IPS DF 19.7 (cell line): ENCODE data around the gene GREB1.

Experiments
- DNase-seq: peaks from one replicate; pipeline ENCODE4 v3.0.0-alpha.2; 2013; ENCODE audit warnings: low read depth, low spot score

GREB1 gene

GRCh38 chr2:11581124-11581796, 47.4 kb downstream of the GREB1 start:
- no peak for DNase-seq

GRCh38 chr2:11581797-11582611, 48.2 kb downstream of the GREB1 start:
- no peak for DNase-seq

- no peak for DNase-seq
Observed at GRCh38 chr2:11582612-11582861, 48.7 kb downstream of the GREB1 start.

- peak; percentile 38 for DNase-seq
Observed at GRCh38 chr2:11582862-11583752, 49.3 kb downstream of the GREB1 start.

GRCh38 chr2:11583840-11584524, 50.1 kb downstream of the GREB1 start:
- DNase-seq, result no peak

GRCh38 chr2:11584525-11585056, 50.7 kb downstream of the GREB1 start:
- no peak for DNase-seq

- DNase-seq, result no peak
Observed at GRCh38 chr2:11585071-11585470, 51.2 kb downstream of the GREB1 start.

- DNase-seq, result no peak
Observed at GRCh38 chr2:11588228-11589110, 54.6 kb downstream of the GREB1 start.

- no peak for DNase-seq
Observed at GRCh38 chr2:11589316-11589940, 55.6 kb downstream of the GREB1 start.

GRCh38 chr2:11590193-11590592, 56.3 kb downstream of the GREB1 start:
- no peak for DNase-seq

GRCh38 chr2:11591091-11591490, 57.2 kb downstream of the GREB1 start:
- no peak for DNase-seq

- DNase-seq, result no peak
Observed at GRCh38 chr2:11592671-11593574, 59.1 kb downstream of the GREB1 start.

- no peak for DNase-seq
Observed at GRCh38 chr2:11596801-11597200, 63.0 kb downstream of the GREB1 start.

- DNase-seq, result no peak
Observed at GRCh38 chr2:11597538-11598225, 63.8 kb downstream of the GREB1 start.

GRCh38 chr2:11598228-11598731, 64.4 kb downstream of the GREB1 start:
- DNase-seq, result no peak

- no peak for DNase-seq
Observed at GRCh38 chr2:11602563-11603204, 68.8 kb downstream of the GREB1 start.

- DNase-seq, result no peak
Observed at GRCh38 chr2:11610624-11611242, 76.9 kb downstream of the GREB1 start.
